ENCODE measurements around the gene USP43. TPM values are rescaled to one million over a fixed set of nuclear protein-coding genes. Genes with fewer than 3 reads are reported as not detected.

USP43 gene
- polyA plus RNA-seq, 1 of the 3 experiments (the other 2 are of a cell fraction), result 0.07 TPM

DNA sequence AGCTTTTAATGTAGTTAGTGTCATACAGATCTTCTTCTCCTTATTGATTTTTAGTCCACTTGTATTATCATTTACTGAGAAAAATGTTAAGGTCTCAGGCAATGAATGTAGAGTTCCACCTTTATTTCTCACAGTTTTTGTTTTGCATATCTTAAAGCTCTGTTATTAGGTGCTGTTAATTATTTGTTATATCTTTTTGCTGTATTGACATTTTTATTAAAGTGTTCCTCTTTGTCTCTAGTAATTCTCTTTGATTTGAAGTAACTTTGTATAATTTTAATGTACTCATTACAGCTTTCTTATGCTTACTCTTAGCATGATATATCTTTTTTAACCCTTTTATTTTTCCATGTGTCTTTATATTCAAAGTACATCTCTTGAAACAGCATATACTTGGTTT, 22.4 kb upstream of the USP43 start:
- CTCF ChIA-PET, result no interaction called here

DNA sequence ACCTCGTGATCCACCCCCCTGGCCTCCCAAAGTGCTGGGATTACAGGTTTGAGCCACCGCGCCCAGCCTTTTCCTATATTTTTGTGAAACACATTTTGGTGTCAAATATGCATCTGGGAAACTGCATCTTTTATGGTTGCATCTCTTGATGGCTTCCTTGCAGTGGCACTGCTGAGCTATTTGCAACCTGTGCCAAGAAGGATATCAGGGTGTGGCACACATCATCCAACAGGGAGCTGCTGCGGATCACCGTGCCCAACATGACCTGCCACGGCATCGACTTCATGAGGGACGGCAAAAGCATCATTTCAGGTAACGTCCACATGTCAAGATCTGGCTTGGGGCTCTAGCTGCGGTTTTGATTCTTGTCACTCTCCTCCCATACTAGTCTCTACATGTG, 16.8 kb upstream of the USP43 start:
- TF ChIP-seq NRF1 (IDR thresholded peaks at IDR 0.05; ENCODE audit: low read depth, low read length) (no peak), SIN3A (IDR thresholded peaks at IDR 0.05; ENCODE audit: borderline replicate concordance, low read depth, low read length) (no peak), ELF1 (IDR thresholded peaks at IDR 0.05) (no peak), MXI1 (IDR thresholded peaks at IDR 0.05; ENCODE audit: low read depth, low read length) (no peak), GATA2 (CRISPR knock-in tag; IDR thresholded peaks at IDR 0.05) (no peak)
- TF ChIP-seq, protein P1, sequence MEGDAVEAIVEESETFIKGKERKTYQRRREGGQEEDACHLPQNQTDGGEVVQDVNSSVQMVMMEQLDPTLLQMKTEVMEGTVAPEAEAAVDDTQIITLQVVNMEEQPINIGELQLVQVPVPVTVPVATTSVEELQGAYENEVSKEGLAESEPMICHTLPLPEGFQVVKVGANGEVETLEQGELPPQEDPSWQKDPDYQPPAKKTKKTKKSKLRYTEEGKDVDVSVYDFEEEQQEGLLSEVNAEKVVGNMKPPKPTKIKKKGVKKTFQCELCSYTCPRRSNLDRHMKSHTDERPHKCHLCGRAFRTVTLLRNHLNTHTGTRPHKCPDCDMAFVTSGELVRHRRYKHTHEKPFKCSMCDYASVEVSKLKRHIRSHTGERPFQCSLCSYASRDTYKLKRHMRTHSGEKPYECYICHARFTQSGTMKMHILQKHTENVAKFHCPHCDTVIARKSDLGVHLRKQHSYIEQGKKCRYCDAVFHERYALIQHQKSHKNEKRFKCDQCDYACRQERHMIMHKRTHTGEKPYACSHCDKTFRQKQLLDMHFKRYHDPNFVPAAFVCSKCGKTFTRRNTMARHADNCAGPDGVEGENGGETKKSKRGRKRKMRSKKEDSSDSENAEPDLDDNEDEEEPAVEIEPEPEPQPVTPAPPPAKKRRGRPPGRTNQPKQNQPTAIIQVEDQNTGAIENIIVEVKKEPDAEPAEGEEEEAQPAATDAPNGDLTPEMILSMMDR (IDR thresholded peaks at IDR 0.05), result no peak
- 0 out of 2 replicates have a peak, but pooled peaks cover 2% of the 10 kb centered on the region for H3K9me3 ChIP-seq
- H3K27me3 ChIP-seq (ENCODE audit: insufficient read depth), result peaks cover 14% of the 10 kb centered on the region; the same call in 1 of the 2 replicates
- H3K4me2 ChIP-seq, result no peak overlapping the region
- no peaks in the 10 kb centered on the region for H3K9me2 ChIP-seq
- CTCF ChIA-PET, result no interaction called here
- H3K4me1 ChIP-seq (ENCODE audit: control insufficient read depth in 1 of 2, insufficient read depth in 2 of 2, low read depth in 1 of 2, low read length in 1 of 2), result no peaks in the 10 kb centered on the region
- no peak overlapping the region for H3K4me3 ChIP-seq (ENCODE audit: low read depth in 2 of 2, low read length in 1 of 2)
- H3K79me2 ChIP-seq (ENCODE audit: insufficient read depth), result no peaks in the 10 kb centered on the region
- H3F3A ChIP-seq (replicated peaks; ENCODE audit: insufficient read depth), result no peaks in the 10 kb centered on the region
- POLR2A ChIA-PET, result interaction anchor here (0.5 kb wide), 1 partner anchor 16 kb away, joined by 3 read pairs; no protein-coding TSS in a partner anchor
- 21% methylated on average over 5 of the region's 10 CpGs for WGBS (ENCODE audit: low lambda C conversion rate)
- H2AFZ ChIP-seq (ENCODE audit: low read depth), result no peak overlapping the region
- no peaks in the 10 kb centered on the region for H3K36me3 ChIP-seq (replicated peaks in 1 of 2; ENCODE audit: control insufficient read depth in 1 of 2, insufficient read depth in 2 of 2, low read length in 1 of 2)
- no peak overlapping the region for H3K9ac ChIP-seq
- no peaks in the 10 kb centered on the region for H4K20me1 ChIP-seq (ENCODE audit: insufficient read depth)
- H3K27ac ChIP-seq (ENCODE audit: low read depth in 2 of 2, low read length in 1 of 2), result no peak overlapping the region
- no peak for DNase-seq

More for the DNA sequence above, 22.4 kb upstream of the USP43 start:
- Histone ChIP-seq H3K4me2 (no peak overlapping the region), H2AFZ (ENCODE audit: low read depth) (no peak overlapping the region), H3K9ac (no peak overlapping the region), H3K4me3 (ENCODE audit: low read depth in 2 of 2, low read length in 1 of 2) (no peak overlapping the region), H3K27ac (ENCODE audit: low read depth in 2 of 2, low read length in 1 of 2) (no peak overlapping the region), H3K9me3 (0 out of 2 replicates have a peak, but pooled peaks cover 4% of the 10 kb centered on the region), H3K9me2 (no peaks in the 10 kb centered on the region), H3K79me2 (ENCODE audit: insufficient read depth) (no peaks in the 10 kb centered on the region), H3F3A (replicated peaks; ENCODE audit: insufficient read depth) (no peaks in the 10 kb centered on the region), H3K4me1 (ENCODE audit: control insufficient read depth in 1 of 2, insufficient read depth in 2 of 2, low read depth in 1 of 2, low read length in 1 of 2) (no peaks in the 10 kb centered on the region), H4K20me1 (ENCODE audit: insufficient read depth) (no peaks in the 10 kb centered on the region), H3K27me3 (ENCODE audit: insufficient read depth) (no peaks in the 10 kb centered on the region), H3K36me3 (replicated peaks in 1 of 2; ENCODE audit: control insufficient read depth in 1 of 2, insufficient read depth in 2 of 2, low read length in 1 of 2) (no peaks in the 10 kb centered on the region)
- TF ChIP-seq SMC3 (IDR thresholded peaks at IDR 0.05; ENCODE audit: low read depth, low read length) (no peak), MXI1 (IDR thresholded peaks at IDR 0.05; ENCODE audit: low read depth, low read length) (no peak), NFIC (IDR thresholded peaks at IDR 0.05; ENCODE audit: borderline replicate concordance) (no peak), CHD2 (IDR thresholded peaks at IDR 0.05; ENCODE audit: low read length, partially characterized antibody) (no peak), RAD21 (IDR thresholded peaks at IDR 0.05; ENCODE audit: low read length) (no peak), POLR2AphosphoS5 (IDR thresholded peaks at IDR 0.05; ENCODE audit: low read depth, low read length) (no peak), TEAD4 (IDR thresholded peaks at IDR 0.05; ENCODE audit: borderline replicate concordance, insufficient read depth) (no peak), TAF1 (IDR thresholded peaks at IDR 0.05; ENCODE audit: borderline replicate concordance, low read depth, low read length) (no peak), RFX5 (IDR thresholded peaks at IDR 0.05; ENCODE audit: low read length) (no peak), TCF12 (IDR thresholded peaks at IDR 0.05) (no peak), YY1 (IDR thresholded peaks at IDR 0.05; ENCODE audit: low read depth) (no peak), ELF1 (IDR thresholded peaks at IDR 0.05) (no peak)
- TF ChIP-seq, protein P2, sequence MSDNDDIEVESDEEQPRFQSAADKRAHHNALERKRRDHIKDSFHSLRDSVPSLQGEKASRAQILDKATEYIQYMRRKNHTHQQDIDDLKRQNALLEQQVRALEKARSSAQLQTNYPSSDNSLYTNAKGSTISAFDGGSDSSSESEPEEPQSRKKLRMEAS (IDR thresholded peaks at IDR 0.05; ENCODE audit: low read depth), result no peak
- POLR2A ChIA-PET, result no interaction called here
- DNase-seq, result no peak
